Smooth muscle cell of the umbilical artery (primary cell): Measurements from ENCODE around the gene PPBP. TPM values are rescaled to one million over a fixed set of nuclear protein-coding genes. Genes with fewer than 3 reads are reported as not detected.

Source experiments
- total RNA-seq: library from RNA; depleted of rRNA; stranded (reverse); fragments of >200 nt; gene quantifications from 2 replicates; pipeline ENCODE4 v1.2.3, GENCODE V29; 2014

PPBP gene
- total RNA-seq = not detected in 2 replicates

DNA sequence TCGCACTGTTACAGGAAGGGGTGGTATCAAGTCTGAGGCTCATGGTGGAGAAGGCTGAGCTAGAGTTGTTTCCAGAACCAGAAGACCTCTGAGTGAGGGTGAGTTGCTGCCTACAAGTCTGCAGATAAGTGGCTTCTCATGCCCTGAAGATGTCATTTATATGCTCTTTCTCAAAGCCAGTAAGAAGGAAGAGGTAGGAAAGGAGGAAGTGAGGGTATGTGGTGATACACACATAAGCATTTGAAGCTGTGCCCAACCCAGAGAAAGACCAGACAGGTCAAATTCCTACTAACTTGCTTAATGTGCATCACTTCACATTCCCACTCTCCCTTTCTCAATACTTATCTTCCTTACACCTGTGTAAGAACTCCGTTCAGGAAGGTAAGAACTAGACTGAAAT, at the start of gene PPBP:
Gene PPBP (minus strand): TSS at position 130 of the 400 bp plus-strand sequence. CDS start 87 bp downstream, at position 43.

DNA sequence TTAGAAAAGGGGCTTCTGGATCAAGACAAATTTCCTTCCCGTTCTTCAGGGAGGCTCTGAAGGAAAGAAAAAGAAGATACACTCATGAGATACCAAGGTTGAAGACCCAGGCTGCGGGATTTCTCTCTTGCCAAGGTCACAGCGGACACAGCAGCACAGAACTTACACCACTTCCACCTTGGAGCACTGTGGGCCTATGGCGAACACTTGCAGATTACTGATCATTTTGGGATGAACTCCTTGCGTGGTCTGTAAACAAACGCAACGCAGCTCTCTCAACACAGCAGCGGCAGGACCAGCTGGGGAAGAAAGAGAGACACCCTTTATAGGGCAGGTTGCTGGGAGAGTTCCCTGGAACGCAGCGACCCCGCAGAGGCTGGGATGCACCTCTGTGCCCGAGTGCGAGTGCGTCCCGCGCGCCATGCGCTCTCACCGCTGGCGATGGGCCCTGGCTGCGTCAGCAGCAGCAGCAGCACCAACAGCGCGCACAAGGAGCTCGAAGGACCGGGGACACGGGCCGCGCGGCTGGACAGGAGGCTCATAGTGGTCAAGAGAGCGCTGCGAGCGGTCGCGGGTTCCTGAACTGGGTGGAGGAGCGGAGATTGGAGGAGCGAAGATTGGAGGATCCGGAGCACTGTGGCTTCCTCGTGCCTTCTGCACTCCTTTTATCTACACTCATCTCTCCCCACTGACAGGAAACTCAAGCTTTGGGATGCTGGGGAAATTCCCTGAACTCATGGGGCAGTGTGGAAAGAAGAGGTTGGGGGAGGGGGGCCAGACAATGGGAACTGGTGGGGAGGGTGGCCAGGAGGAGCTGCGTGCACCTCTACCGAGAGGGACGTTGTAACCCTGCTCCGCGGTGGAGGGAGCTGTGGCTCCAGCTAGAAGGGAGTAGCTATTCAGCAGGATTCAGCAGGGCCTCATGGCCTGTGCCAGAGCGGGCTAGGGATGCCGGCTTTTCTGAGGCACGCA, 10.3 kb upstream of the PPBP start, which contains the start of gene CXCL5:
Gene CXCL5 (minus strand): TSS at position 638 of the 972 bp plus-strand sequence. CDS start 96 bp downstream, at position 542.

Other genes starting within 250 kb of the PPBP start
- 187 and 306 TPM in 2 replicates for gene CXCL8, start 247.6 kb downstream of the PPBP start, total RNA-seq
- 47.2 and 149 TPM in 2 replicates for gene CXCL6, start 151.5 kb downstream of the PPBP start, total RNA-seq
- 0.78 and 9.2 TPM in 2 replicates for gene PF4V1, start 134.9 kb downstream of the PPBP start, total RNA-seq
- gene CXCL1, start 118.8 kb downstream of the PPBP start, total RNA-seq = 69.7 and 261 TPM in 2 replicates
- not detected in 2 replicates for gene PF4, start 6.2 kb downstream of the PPBP start, total RNA-seq
- 9.1 and 17.2 TPM in 2 replicates for gene CXCL5, start 10.5 kb upstream of the PPBP start, total RNA-seq
- 6.5 and 11.9 TPM in 2 replicates for gene CXCL3, start 50.5 kb upstream of the PPBP start, total RNA-seq
- gene CXCL2, start 111.0 kb upstream of the PPBP start, total RNA-seq = 4.8 and 16.0 TPM in 2 replicates
- 20.1 and 24.9 TPM in 2 replicates for gene MTHFD2L, start 169.9 kb upstream of the PPBP start, total RNA-seq